Ovary (tissue), 9 donors: ENCODE measurements around the gene YWHAQ. TPM values are rescaled to one million over a fixed set of nuclear protein-coding genes. Genes with fewer than 3 reads are reported as not detected.
A peak's percentile ranks its signal among the peaks of the same experiment; 100 is the strongest.
"Not testable (repeated sequence)": the region's sequence is repeated elsewhere in the genome, so short reads cannot be mapped to it uniquely, and the experiment has no call there.

Source experiments
- DNase-seq, 5 donors: peaks; one replicate each; pipeline ENCODE4 v3.0.0-alpha.2; 2019 to 2020
- H3K27ac ChIP-seq, 2 donors: fragments of 200-600 bp; one replicate each; pipeline versions ENCODE4 v1.5.1 to v1.8.0; 2019 to 2022
- H3K27me3 ChIP-seq: fragments of 200-600 bp; one replicate; pipeline ENCODE4 v1.8.0; 2022
- H3K36me3 ChIP-seq: fragments of 200-600 bp; sonication (generic); one replicate; pipeline ENCODE4 v1.5.1; 2019
- H3K4me1 ChIP-seq: one replicate; pipeline ENCODE4 v1.8.1; 2013; ENCODE audit warnings: mild to moderate bottlenecking, moderate library complexity; ENCODE audit not compliant: insufficient read depth
- H3K4me3 ChIP-seq: fragments of 200-600 bp; sonication (generic); one replicate; pipeline ENCODE4 v1.5.1; 2017
- H3K9me3 ChIP-seq, 2 donors: fragments of 200-600 bp in 1 of 2; sonication (generic) in 1 of 2; one replicate each; pipeline versions ENCODE4 v1.5.1 to v1.8.1; 2013 to 2019; ENCODE audit warnings: mild to moderate bottlenecking in 1 of 2, moderate library complexity in 1 of 2
- CTCF ChIP-seq, 3 donors: fragments of 450-650 bp in 2 of 3; fragments of 200-600 bp in 1 of 3; IDR thresholded peaks; one replicate each; pipeline versions ENCODE4 v1.5.1 to v1.8.0; 2016 to 2022; ENCODE audit warnings: antibody characterized with exemption in 3 of 3, mild to moderate bottlenecking in 1 of 3
- EP300 ChIP-seq: sonication (generic); formaldehyde crosslinking; IDR thresholded peaks from one replicate; pipeline ENCODE4 v1.6.1; 2017; ENCODE audit warnings: antibody characterized with exemption
- POLR2A ChIP-seq: fragments of 450-650 bp; IDR thresholded peaks from one replicate; pipeline ENCODE4 v1.6.1; 2017; ENCODE audit warnings: antibody characterized with exemption, mild to moderate bottlenecking, moderate library complexity
- WGBS, 3 donors: extraction: QIAGEN DNeasy Blood & Tissue Kit in 1 of 3; methylation state at CpG; one replicate each; pipeline versions ENCODE4 v1.1.5 to v1.1.7; 2013 to 2017; 5-methylcytosine and 5-hydroxymethylcytosine counted together
- intact Hi-C, 4 donors: fragments of 100-400 bp; cut with DNase I; formaldehyde crosslinking; loops; one replicate each; pipeline versions ENCODE4 v1.11.0 to v1.15.1; 2022 to 2023
- polyA plus RNA-seq, 2 donors: library from polyadenylated mRNA; stranded (reverse); fragments of 200-250 nt in 1 of 2; fragments of 350-450 nt in 1 of 2; fragmentation: Illumina TruSeq in 1 of 2; extraction: RNeasy Lipid Tissue Mini Kit (QIAGEN cat#74804) in 1 of 2; gene quantifications; one replicate each; pipeline ENCODE4 v1.2.3, GENCODE V29; 2013 to 2014
- total RNA-seq, 7 donors: library from RNA; depleted of rRNA in 2 of 7; stranded (reverse); fragments of >200 nt in 2 of 7; fragmentation: NEBNext Ultra II Directional in 3 of 7; extraction: Animal tissue kit (Norgen Biotek cat#: 25700) in 3 of 7; gene quantifications; one replicate each; pipeline versions ENCODE4 v1.1.0 to v1.2.4, GENCODE V29; 2016 to 2023
- donor health status: DM: no; HTN: no; CAD: no; lungs with moderate emphysema.
- donor health status: DM: no; HTN: no; CAD: no.
- donor health status: Bipolar disorder and iron deficiency.
- donor health status: DM: yes; HTN: yes; CAD: no.
- donor health status: DM: no; HTN: no; CAD: no.
- donor health status: DM: yes; HTN: yes; CAD: no.

YWHAQ gene
- total and polyA plus RNA-seq, 9 donors: 156 to 386 (median 241) TPM

DNA sequence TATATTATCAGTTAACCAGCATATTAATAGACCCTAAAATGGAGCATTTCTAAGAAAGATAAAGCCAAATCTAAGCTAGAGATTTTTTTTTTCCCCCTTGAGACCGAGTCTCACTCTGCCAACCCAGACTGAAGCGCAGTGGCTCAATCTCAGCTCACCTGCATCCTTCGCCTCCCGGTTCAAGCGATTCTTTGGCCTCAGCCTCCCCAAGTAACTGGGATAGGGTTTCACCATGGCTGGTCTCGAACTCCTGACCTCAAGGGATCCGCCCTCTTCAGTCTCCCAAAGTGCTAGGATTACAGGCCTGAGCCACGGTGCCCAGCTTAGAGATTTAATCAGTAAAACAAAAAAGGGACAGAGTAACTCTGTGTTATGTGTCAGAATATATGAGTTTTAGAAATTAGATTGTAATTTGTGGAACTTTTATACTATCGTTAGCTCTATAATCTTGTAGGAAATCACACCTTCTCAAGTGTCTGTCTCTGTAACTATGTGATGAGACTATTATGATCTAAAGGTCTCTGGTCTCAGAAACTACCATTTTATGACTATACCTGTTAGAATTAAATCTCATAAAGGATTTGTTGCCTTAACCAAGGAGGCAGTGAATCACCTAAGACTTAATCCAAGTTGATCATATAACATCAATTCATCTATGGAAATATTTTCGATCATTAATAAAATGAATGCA, 34.0 kb downstream of the YWHAQ start:
- H3K4me3 ChIP-seq: no peak overlapping the region
- H3K9me3 ChIP-seq: no peaks in the 10 kb centered on the region
- H3K27ac ChIP-seq: no peak overlapping the region
- no peaks in the 10 kb centered on the region for H3K36me3 ChIP-seq
- no peaks in the 10 kb centered on the region for H3K27me3 ChIP-seq
- intact Hi-C loops: no loop called here
- DNase-seq: no peak
- TF ChIP-seq CTCF (IDR thresholded peaks at IDR 0.05): no peak
- TF ChIP-seq POLR2A: no peak
- no peak for TF ChIP-seq EP300
- WGBS, 3 donors: 90 to 94% (median 93%) methylated on average over 10 of the region's 10 CpGs
- peaks cover 8% of the 10 kb centered on the region for H3K4me1 ChIP-seq

- Histone ChIP-seq H3K36me3 (no peaks in the 10 kb centered on the region), H3K9me3 (no peaks in the 10 kb centered on the region), H3K27ac (peak overlapping the region in 1 of 2 donors; percentile 16), H3K27me3 (no peaks in the 10 kb centered on the region), H3K4me1 (peaks cover 8% of the 10 kb centered on the region), H3K4me3 (no peak overlapping the region)
- 8 to 36% (median 17%) methylated on average over 2 of the region's 2 CpGs for WGBS, 3 donors
- no peak for DNase-seq
- intact Hi-C loops: no loop called here
- TF ChIP-seq CTCF (IDR thresholded peaks at IDR 0.05) (no peak), POLR2A (no peak), EP300 (no peak)
Measured at GRCh38 chr2:9595746-9596145, 35.1 kb downstream of the YWHAQ start.

GRCh38 chr2:9595256-9595655, 35.5 kb downstream of the YWHAQ start:
- H3K36me3 ChIP-seq, H3K9me3 ChIP-seq, H3K4me1 ChIP-seq, H3K4me3 ChIP-seq, H3K27me3 ChIP-seq, intact Hi-C loops: not testable (repeated sequence)
- peak in 2 of 5 donors; percentile 23 to 61 for DNase-seq
- H3K27ac ChIP-seq: peak overlapping the region in 1 of 2 donors; percentile 16
- WGBS, 3 donors: 29 to 38% (median 30%) methylated on average over 6 of the region's 6 CpGs

DNA sequence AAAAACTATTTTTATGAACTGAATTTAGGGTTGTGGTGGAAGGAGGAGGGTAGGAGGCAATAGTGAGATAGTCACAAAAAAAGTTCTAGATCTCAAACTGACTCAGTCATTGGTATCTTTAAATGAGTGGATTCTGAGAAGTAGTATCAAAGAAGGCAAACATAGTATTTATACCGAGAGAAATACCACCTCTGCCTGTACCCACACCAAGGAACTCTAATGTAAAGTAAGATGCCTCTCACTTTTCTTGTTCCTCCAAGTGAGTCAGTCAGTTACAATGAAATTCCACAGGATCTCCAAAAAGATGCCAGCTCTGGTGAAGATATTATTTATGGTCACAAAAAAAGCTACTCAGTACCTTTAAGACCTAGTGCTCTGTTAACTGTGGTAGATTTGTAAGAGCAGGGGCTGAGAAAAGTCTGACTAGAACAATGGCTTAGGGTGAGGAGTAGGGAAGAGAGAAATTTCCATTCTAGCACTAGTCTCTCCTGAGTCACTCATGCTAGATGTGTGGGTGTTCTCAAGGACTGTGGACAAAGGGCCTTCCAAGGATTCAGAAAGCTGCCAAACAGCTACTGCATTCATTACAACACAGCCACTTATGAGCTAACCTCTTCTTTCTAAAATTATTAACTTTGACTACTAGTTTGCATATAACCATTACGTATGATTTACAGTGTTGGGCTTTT, 36.3 kb downstream of the YWHAQ start:
- H3K27ac ChIP-seq: no peak overlapping the region
- TF ChIP-seq EP300: no peak
- no peak for TF ChIP-seq POLR2A
- TF ChIP-seq CTCF (IDR thresholded peaks at IDR 0.05): no peak
- H3K4me3 ChIP-seq: no peak overlapping the region
- 51 to 55% (median 53%) methylated on average over 2 of the region's 2 CpGs for WGBS, 3 donors
- intact Hi-C loops: no loop called here
- DNase-seq: peak in 2 of 5 donors; percentile 28 to 58
- H3K9me3 ChIP-seq: no peaks in the 10 kb centered on the region
- H3K27me3 ChIP-seq: no peaks in the 10 kb centered on the region
- H3K36me3 ChIP-seq: no peaks in the 10 kb centered on the region
- peaks cover 8% of the 10 kb centered on the region for H3K4me1 ChIP-seq

DNA sequence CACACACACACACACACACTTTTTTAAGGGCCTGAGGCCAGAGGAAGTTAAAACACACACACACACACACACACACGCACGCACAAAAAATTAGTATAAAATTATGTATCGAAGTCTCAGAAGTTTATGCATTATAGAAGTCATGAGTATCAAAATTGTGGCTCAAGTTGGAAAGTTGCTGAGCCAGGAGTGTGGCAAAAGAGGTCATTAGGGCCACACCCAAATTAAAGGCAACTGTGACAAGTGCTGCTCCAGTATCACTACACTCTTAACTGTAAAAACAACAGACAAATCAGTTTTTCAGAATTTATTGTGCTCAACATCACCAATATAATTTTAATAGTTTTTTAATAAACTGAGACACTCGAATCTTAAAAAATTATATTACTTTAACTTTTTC, 36.9 kb downstream of the YWHAQ start:
- 90 to 95% (median 93%) methylated on average over 4 of the region's 4 CpGs for WGBS, 3 donors
- intact Hi-C loops: no loop called here
- TF ChIP-seq CTCF (IDR thresholded peaks at IDR 0.05): no peak
- no peak for TF ChIP-seq EP300
- no peak for TF ChIP-seq POLR2A
- no peak overlapping the region for H3K27ac ChIP-seq
- no peaks in the 10 kb centered on the region for H3K27me3 ChIP-seq
- H3K4me3 ChIP-seq: no peak overlapping the region
- peaks cover 8% of the 10 kb centered on the region for H3K4me1 ChIP-seq
- DNase-seq: no peak
- no peaks in the 10 kb centered on the region for H3K9me3 ChIP-seq
- no peaks in the 10 kb centered on the region for H3K36me3 ChIP-seq
